T47D (cell line): Measurements from ENCODE around the gene ITPKB.
"Not testable (repeated sequence)": the region's sequence is repeated elsewhere in the genome, so short reads cannot be mapped to it uniquely, and the experiment has no call there.

ENCODE experiments used
- DNase-seq, 2 experiments: peaks; one replicate each; pipeline versions ENCODE4 v3.0.0 to v3.0.0-alpha.2; 2011 to 2012; ENCODE audit warnings: low read depth in 1 of 2, low spot score in 1 of 2
- JUND ChIP-seq: IDR thresholded peaks from 2 replicates; pipeline ENCODE4 v1.6.1; 2012; ENCODE audit warnings: low read depth
- in situ Hi-C: cut with HindIII; loops from 2 replicates; pipeline ENCODE4 v1.10.0; 2016; ENCODE audit warnings: low sequenced_read_pairs, low pct_unique_long_range_greater_than_20kb

ITPKB gene

GRCh38 chr1:226772446-226773139, 33.5 kb upstream of the ITPKB start:
- in situ Hi-C loops = no loop called here
- DNase-seq = no peak

DNA sequence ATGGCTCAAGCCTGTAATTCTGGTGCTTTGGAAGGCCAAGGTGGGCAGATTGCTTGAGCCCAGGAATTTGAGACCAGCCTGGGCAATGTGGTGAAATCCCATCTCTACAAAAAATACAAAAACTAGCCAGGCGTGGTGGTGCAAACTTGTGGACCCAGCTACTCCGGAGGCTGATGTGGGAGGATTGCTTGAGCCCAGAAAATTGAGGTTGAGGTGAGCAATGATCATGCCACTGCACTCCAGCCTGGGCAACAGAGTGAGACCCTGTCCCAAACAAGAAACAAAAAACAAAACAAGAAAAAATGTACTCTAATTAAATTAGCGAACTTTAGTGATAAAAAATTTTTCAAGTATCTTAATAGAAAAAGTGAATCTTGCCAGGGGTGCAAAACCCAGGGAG, 28.1 kb upstream of the ITPKB start:
- in situ Hi-C loops = not testable (repeated sequence)

More at GRCh38 chr1:226772446-226773139, 33.5 kb upstream of the ITPKB start:
- TF ChIP-seq JUND = no peak

GRCh38 chr1:226766565-226766964, 27.5 kb upstream of the ITPKB start:
- in situ Hi-C loops = no loop called here

More for the DNA sequence above, 28.1 kb upstream of the ITPKB start:
- DNase-seq = not testable (repeated sequence)

DNA sequence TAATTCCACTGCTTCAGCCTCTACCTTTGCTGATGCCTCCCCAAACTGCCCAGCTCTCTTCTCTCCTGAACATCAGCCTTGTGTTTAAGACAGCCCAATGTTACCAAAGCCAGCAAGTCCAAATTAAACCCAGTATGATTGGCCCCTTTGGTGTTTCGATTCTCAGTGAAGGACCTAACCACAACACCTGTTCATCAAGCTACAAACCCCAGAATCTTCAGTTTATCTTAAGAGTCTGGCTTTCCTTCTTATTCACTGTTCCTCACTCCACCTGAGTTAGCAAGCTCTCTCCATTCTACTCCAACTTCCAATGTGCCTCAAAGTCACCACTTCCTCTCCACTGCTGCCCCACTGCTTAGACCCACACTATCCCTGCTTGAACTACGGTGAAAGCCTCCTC, 25.5 kb upstream of the ITPKB start:
- no peak for DNase-seq
- TF ChIP-seq JUND = no peak
- in situ Hi-C loops = no loop called here

More at GRCh38 chr1:226766565-226766964, 27.5 kb upstream of the ITPKB start:
- no peak for TF ChIP-seq JUND
- DNase-seq = no peak

GRCh38 chr1:226763905-226764264, 24.8 kb upstream of the ITPKB start:
- in situ Hi-C loops = no loop called here
- no peak for TF ChIP-seq JUND

DNA sequence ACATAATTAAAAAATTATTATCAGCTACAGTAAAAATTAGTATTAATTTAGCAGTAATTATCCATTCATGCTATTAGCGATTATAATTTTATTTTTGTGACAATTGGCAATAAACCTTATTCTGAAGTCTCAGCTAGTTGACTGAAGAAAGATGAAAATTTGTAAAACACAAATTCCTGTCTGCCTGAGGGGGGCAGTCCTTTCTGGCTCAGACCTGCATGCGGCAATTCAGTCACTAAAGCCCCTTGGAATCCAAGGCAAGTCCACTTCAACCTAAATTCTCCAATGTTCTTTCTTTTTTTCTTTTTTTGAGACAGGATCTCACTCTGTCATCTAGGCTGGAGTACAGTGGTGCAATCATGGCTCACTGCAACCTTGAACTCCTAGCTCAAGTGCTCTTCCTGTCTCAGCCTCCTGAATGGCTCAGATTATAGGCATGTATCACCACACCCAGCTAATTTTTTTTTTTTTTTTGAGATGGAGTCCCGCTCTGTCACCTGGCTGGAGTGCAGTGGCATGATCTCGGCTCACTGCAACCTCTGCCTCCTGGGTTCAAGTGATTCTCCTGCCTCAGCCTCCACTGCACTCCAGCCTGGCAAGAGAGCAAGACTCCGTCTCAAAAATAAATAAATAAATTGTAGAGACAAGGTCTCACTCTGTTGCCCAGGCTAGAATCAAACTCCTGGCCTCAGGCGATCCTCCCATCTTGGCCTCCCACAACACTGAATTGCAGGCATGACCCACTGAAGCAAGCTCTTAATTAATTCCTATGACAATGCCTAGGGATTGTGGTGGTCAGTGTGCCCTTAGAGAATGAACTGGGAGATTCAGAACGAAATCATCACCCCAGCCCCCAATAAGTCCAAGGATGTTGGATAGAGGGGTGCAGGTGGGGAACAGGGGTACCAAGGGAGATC, 24.2 kb upstream of the ITPKB start:
- in situ Hi-C loops = no loop called here
- no peak for TF ChIP-seq JUND
- no peak for DNase-seq

More at GRCh38 chr1:226763905-226764264, 24.8 kb upstream of the ITPKB start:
- peak in 1 of 2 experiments; percentile 22 for DNase-seq

GRCh38 chr1:226762055-226762454, 23.0 kb upstream of the ITPKB start:
- TF ChIP-seq JUND = no peak
- no peak for DNase-seq
- in situ Hi-C loops = no loop called here

DNA sequence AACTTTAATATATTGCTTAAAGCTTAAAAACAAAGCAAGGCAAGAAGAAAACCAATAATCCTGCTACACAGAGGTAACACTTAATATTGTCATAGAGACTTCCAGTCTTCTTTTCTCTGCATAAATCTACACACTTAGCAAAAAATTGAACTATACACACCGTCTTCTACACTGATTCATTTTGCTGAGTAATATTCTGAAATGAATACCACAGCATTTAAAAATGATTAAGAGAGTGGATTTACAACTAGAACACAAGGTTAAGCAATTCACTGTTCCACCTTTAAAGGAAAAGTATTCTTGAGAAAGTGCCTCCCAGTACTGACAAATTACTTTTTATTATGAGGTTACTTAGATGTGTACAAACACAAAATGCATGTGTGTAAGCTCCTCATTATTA, 22.2 kb upstream of the ITPKB start:
- in situ Hi-C loops = no loop called here
- no peak for DNase-seq
- no peak for TF ChIP-seq JUND

DNA sequence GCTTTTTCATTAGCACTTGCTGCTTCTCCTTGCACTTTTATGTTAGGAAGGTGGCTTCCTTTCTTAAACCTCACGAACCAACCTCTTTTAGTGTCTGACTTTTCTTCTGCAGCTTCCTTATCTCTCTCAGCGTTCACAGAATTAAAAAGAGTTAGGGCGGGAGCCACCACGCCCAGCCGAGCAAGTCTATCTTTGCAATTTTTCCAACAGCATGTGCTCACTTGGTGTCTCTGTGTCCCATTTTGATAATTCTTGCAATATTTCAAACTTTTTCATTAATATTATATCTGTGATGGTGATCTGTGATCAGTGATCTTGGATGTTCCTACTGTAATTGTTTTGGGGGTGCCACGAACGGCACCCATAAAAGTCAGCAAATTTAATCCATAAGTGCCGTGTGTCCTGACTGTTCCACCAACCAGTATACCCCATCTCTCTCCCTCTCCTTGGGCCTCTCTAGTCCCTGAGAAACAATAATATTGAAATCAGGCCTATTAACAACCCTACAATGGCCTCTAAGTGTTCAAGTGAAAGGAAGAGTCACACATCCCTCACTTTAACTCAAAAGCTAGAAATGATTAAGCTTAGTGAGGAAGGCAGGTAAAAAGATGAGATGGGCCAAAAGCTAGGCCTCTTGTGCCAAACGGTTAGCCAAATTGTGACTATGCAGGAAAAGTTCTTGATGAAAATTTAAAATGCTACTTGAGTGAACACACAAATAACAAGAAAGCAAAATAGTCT, 15.9 kb upstream of the ITPKB start:
- no peak for DNase-seq
- in situ Hi-C loops = no loop called here

DNA sequence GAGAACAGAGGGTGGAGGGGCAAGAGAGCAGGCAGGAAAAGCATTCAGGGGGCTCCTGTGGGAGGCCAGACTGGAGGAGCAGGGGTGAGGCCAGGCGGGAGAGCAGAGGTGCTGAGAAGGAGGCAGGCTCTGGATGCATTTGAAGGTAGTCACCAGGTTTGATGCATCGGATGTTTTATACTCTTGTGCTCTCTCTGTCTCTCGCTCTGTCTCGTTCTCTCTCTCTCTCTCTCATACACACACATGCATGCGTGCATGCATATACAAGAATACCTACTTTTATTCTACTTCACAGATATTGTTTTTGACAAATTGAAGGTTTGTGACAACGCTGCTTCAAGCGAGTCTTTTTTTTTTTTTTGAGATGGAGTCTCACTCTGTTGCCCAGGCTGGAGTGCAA, 15.0 kb upstream of the ITPKB start:
- in situ Hi-C loops = no loop called here
- DNase-seq = no peak
- no peak for TF ChIP-seq JUND

More for the DNA sequence above, 15.9 kb upstream of the ITPKB start:
- no peak for TF ChIP-seq JUND

DNA sequence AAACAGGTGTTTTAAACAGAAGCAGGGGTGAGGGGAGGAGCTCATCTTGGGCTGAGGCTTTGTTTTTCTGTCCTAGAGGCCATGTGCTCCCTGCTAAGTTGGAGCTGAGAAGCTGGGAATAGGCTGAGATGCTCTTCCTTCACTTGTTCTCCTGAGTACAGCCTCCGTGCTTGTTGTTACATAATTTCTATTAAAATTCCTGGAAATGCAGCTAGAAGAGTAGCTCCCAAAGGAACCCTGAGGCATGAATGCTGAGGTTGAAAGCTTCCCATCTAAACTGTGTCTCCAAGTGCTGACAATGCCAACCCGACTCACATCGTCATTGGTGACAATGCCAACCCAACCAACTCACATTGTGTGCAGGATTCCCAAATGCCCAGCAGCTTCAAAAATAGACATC, 12.6 kb upstream of the ITPKB start:
- TF ChIP-seq JUND = no peak
- in situ Hi-C loops = no loop called here
- DNase-seq = no peak

DNA sequence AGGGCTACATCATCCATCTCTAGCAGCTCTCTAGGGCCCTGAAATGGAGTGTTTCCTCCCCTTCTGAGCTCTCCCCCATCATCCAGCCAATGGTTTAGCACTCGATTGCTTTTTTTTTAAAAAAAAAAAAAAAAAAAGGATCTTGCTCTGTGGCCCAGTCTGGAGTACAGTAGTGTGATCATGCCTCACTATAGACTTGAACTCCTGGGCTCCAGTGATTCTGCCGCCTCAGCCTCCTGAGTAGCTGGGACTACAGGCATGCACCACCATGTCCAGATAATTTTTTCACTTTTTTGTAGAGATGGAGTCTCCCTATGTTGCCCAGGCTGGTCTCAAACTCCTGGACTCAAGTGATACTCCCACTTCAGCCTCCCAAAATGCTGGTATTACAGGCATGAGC, 12.1 kb upstream of the ITPKB start:
- in situ Hi-C loops = no loop called here
- TF ChIP-seq JUND = no peak
- no peak for DNase-seq
